ENCODE measurements around the gene LATS2.

LATS2 gene

GRCh38 chr13:21025539-21025938, 35.8 kb downstream of the LATS2 start:
- Histone ChIP-seq H3K4me3 (no peak overlapping the region), H3K27ac (no peak overlapping the region), H3K36me3 (no peaks in the 10 kb centered on the region), H3K9me3 (no peaks in the 10 kb centered on the region), H3K4me1 (peaks cover 0 to 31% (median 12%) of the 10 kb centered on the region in 4 donors), H3K27me3 (no peaks in the 10 kb centered on the region)
- intact Hi-C loops (cut with DNase I; ENCODE audit: low total_unique reads): no loop called here
- TF ChIP-seq CTCF (IDR thresholded peaks at IDR 0.05): no peak
- DNase-seq: peak; percentile 1 to 15

- intact Hi-C loops (cut with DNase I; ENCODE audit: low total_unique reads): no loop called here
- peaks cover 0 to 52% (median 25%) of the 10 kb centered on the region in 4 donors for H3K4me1 ChIP-seq
- no peak overlapping the region for H3K4me3 ChIP-seq
- no peak for TF ChIP-seq CTCF (IDR thresholded peaks at IDR 0.05)
- H3K36me3 ChIP-seq: no peaks in the 10 kb centered on the region
- H3K27ac ChIP-seq: no peak overlapping the region
- H3K27me3 ChIP-seq: no peaks in the 10 kb centered on the region
- H3K9me3 ChIP-seq: no peaks in the 10 kb centered on the region
- peak; percentile 8 to 34 for DNase-seq
Observed at GRCh38 chr13:21022056-21022979, 39.1 kb downstream of the LATS2 start.

- peaks cover 0 to 63% (median 38%) of the 10 kb centered on the region in 4 donors for H3K4me1 ChIP-seq
- intact Hi-C loops (cut with DNase I; ENCODE audit: low total_unique reads): no loop called here
- DNase-seq: peak; percentile 4 to 23
- H3K36me3 ChIP-seq: no peaks in the 10 kb centered on the region
- TF ChIP-seq CTCF (IDR thresholded peaks at IDR 0.05): no peak
- no peaks in the 10 kb centered on the region for H3K27me3 ChIP-seq
- H3K4me3 ChIP-seq: no peak overlapping the region
- H3K27ac ChIP-seq: peak overlapping the region; percentile 11 to 35
- H3K9me3 ChIP-seq: no peaks in the 10 kb centered on the region
Observed at GRCh38 chr13:21020581-21020980, 40.8 kb downstream of the LATS2 start.

GRCh38 chr13:21020176-21020575, 41.2 kb downstream of the LATS2 start:
- no peaks in the 10 kb centered on the region for H3K9me3 ChIP-seq
- H3K4me1 ChIP-seq: peaks cover 0 to 67% (median 42%) of the 10 kb centered on the region in 4 donors
- no peaks in the 10 kb centered on the region for H3K27me3 ChIP-seq
- intact Hi-C loops (cut with DNase I; ENCODE audit: low total_unique reads): no loop called here
- H3K36me3 ChIP-seq: no peaks in the 10 kb centered on the region
- no peak overlapping the region for H3K4me3 ChIP-seq
- TF ChIP-seq CTCF (IDR thresholded peaks at IDR 0.05): no peak
- peak; percentile 5 to 11 for DNase-seq
- H3K27ac ChIP-seq: peak overlapping the region; percentile 11 to 35

GRCh38 chr13:21018220-21018619, 43.2 kb downstream of the LATS2 start:
- H3K4me3 ChIP-seq: no peak overlapping the region
- peak; percentile 16 to 57 for DNase-seq
- TF ChIP-seq CTCF (IDR thresholded peaks at IDR 0.05): no peak
- peak overlapping the region; percentile 5 to 63 for H3K27ac ChIP-seq
- no peaks in the 10 kb centered on the region for H3K9me3 ChIP-seq
- no peaks in the 10 kb centered on the region for H3K27me3 ChIP-seq
- no peaks in the 10 kb centered on the region for H3K36me3 ChIP-seq
- H3K4me1 ChIP-seq: peaks cover 0 to 86% (median 60%) of the 10 kb centered on the region in 4 donors
- intact Hi-C loops (cut with DNase I; ENCODE audit: low total_unique reads): loop anchor here (5.0 kb wide), 1 partner anchor 44 kb away; the partner anchor contains the start of gene LATS2
